Body of pancreas (tissue), 4 donors: ENCODE measurements around the gene TECRL. TPM values are rescaled to one million over a fixed set of nuclear protein-coding genes. Genes with fewer than 3 reads are reported as not detected.

Experiments
- ATAC-seq: fragments of 150-250 bp; one replicate; pipeline ENCODE4 v1.9.1; 2016
- DNase-seq, 4 donors: peaks; one replicate each; pipeline ENCODE4 v3.0.0-alpha.2; 2019
- H3K27ac ChIP-seq, 4 donors: fragments of 200-600 bp; sonication (generic); 1 replicate in 3 of 4; 2 replicates in 1 of 4; pipeline versions ENCODE4 v1.5.1 to v1.6.1; 2016 to 2019; ENCODE audit warnings: mild to moderate bottlenecking in 1 of 4, mixed read lengths in 1 of 4, moderate library complexity in 1 of 4
- H3K27me3 ChIP-seq, 2 donors: fragments of 200-600 bp; sonication (generic); one replicate each; pipeline ENCODE4 v1.6.0; 2016; ENCODE audit warnings: mild to moderate bottlenecking in 1 of 2
- H3K36me3 ChIP-seq, 2 donors: fragments of 200-600 bp; sonication (generic); replicated peaks in 1 of 2; 2 replicates each; pipeline ENCODE4 v1.5.1; 2016; ENCODE audit warnings: low read depth in 2 of 2; ENCODE audit not compliant: insufficient read depth in 1 of 2
- H3K4me1 ChIP-seq: fragments of 200-600 bp; sonication (generic); one replicate; pipeline ENCODE4 v1.6.0; 2016
- H3K4me3 ChIP-seq, 2 donors: fragments of 200-600 bp; sonication (generic); 1 replicate in 1 of 2; 2 replicates in 1 of 2; pipeline ENCODE4 v1.5.1; 2016 to 2019
- H3K9me3 ChIP-seq, 3 donors: fragments of 200-600 bp; sonication (generic); 1 replicate in 2 of 3; 2 replicates in 1 of 3; pipeline ENCODE4 v1.5.1; 2016
- CTCF ChIP-seq, 7 experiments: fragments of 450-650 bp in 4 of 7; fragments of 200-600 bp in 3 of 7; sonication (generic) in 3 of 7; IDR thresholded peaks; one replicate each; pipeline ENCODE4 v1.5.1; 2016 to 2019; ENCODE audit warnings: antibody characterized with exemption in 7 of 7
- POLR2A ChIP-seq, 3 donors: fragments of 450-650 bp; IDR thresholded peaks; one replicate each; pipeline ENCODE4 v1.6.1; 2016; ENCODE audit warnings: antibody characterized with exemption in 3 of 3, mild to moderate bottlenecking in 2 of 3
- WGBS, 2 donors: methylation state at CpG; one replicate each; pipeline ENCODE4 v1.1.5; 2017; 5-methylcytosine and 5-hydroxymethylcytosine counted together
- intact Hi-C: fragments of 100-400 bp; cut with DNase I; formaldehyde crosslinking; loops from one replicate; pipeline ENCODE4 v1.15.1; 2023
- total RNA-seq, 2 donors: library from RNA; depleted of rRNA; stranded (reverse); fragments of >200 nt; gene quantifications; one replicate each; pipeline ENCODE4 v1.1.0, GENCODE V29; 2016

TECRL gene
- total RNA-seq, 2 donors from 2014 or later, result not detected

GRCh38 chr4:64360664-64361398 lies 48.4 kb downstream of the TECRL start:
- Histone ChIP-seq H3K4me1 (no peaks in the 10 kb centered on the region), H3K36me3 (no peaks in the 10 kb centered on the region), H3K9me3 (no peaks in the 10 kb centered on the region), H3K27ac (no peak overlapping the region), H3K4me3 (no peak overlapping the region), H3K27me3 (no peaks in the 10 kb centered on the region)
- DNase-seq, result no peak
- TF ChIP-seq POLR2A (IDR thresholded peaks at IDR 0.05) (no peak), CTCF (IDR thresholded peaks at IDR 0.05) (no peak)
- intact Hi-C loops, result no loop called here
- 83 to 85% methylated on average over 8 of the region's 8 CpGs for WGBS, 2 donors
- no peak for ATAC-seq

- intact Hi-C loops, result no loop called here
- no peaks in the 10 kb centered on the region for H3K27me3 ChIP-seq
- no peak overlapping the region for H3K4me3 ChIP-seq
- no peak for TF ChIP-seq CTCF (IDR thresholded peaks at IDR 0.05)
- TF ChIP-seq POLR2A (IDR thresholded peaks at IDR 0.05), result no peak
- ATAC-seq, result no peak
- DNase-seq, result no peak
- WGBS, 2 donors, result 57 to 63% methylated on average over 3 of the region's 3 CpGs
- H3K27ac ChIP-seq, result no peak overlapping the region
- no peaks in the 10 kb centered on the region for H3K36me3 ChIP-seq
- H3K4me1 ChIP-seq, result no peaks in the 10 kb centered on the region
- H3K9me3 ChIP-seq, result no peaks in the 10 kb centered on the region
Measured at GRCh38 chr4:64359489-64359888, 49.8 kb downstream of the TECRL start.

- ATAC-seq (no peak), DNase-seq (no peak)
- intact Hi-C loops, result no loop called here
- TF ChIP-seq CTCF (IDR thresholded peaks at IDR 0.05), result no peak
- Histone ChIP-seq H3K27me3 (no peaks in the 10 kb centered on the region), H3K9me3 (no peaks in the 10 kb centered on the region), H3K36me3 (no peaks in the 10 kb centered on the region), H3K27ac (no peak overlapping the region), H3K4me3 (no peak overlapping the region), H3K4me1 (no peaks in the 10 kb centered on the region)
- WGBS, 2 donors, result 30 to 48% methylated on average over 2 of the region's 2 CpGs
Measured at GRCh38 chr4:64353904-64354303, 55.3 kb downstream of the TECRL start.

- no peak for TF ChIP-seq CTCF (IDR thresholded peaks at IDR 0.05)
- no peak for TF ChIP-seq POLR2A (IDR thresholded peaks at IDR 0.05)
- intact Hi-C loops, result no loop called here
- 10 to 39% methylated on average over 3 of the region's 3 CpGs for WGBS, 2 donors
- Histone ChIP-seq H3K9me3 (no peaks in the 10 kb centered on the region), H3K27me3 (no peaks in the 10 kb centered on the region), H3K36me3 (no peaks in the 10 kb centered on the region), H3K27ac (no peak overlapping the region), H3K4me3 (no peak overlapping the region), H3K4me1 (no peaks in the 10 kb centered on the region)
- DNase-seq, result no peak
- no peak for ATAC-seq
Measured at GRCh38 chr4:64341711-64342110, 67.5 kb downstream of the TECRL start.
